ENCODE data around the gene FAM43B.
"Not testable (repeated sequence)": the region's sequence is repeated elsewhere in the genome, so short reads cannot be mapped to it uniquely, and the experiment has no call there.

Gene FAM43B

GRCh38 chr1:20551945-20552727, at the start of gene FAM43B:
FAM43B (plus strand) TSS chr1:20552573; CDS start chr1:20552974, 401 bp downstream.
- H3K9ac ChIP-seq (ENCODE audit: insufficient read length, low read depth) = peak within 1 kb of the TSS; percentile 82
- peaks cover 30% of the 10 kb centered on the region for H3K27me3 ChIP-seq (ENCODE audit: insufficient read depth, insufficient read length)
- no peaks in the 10 kb centered on the region for H3K9me3 ChIP-seq (ENCODE audit: insufficient read depth, low read length)
- no peak for DNase-seq (ENCODE audit: low read depth, low spot score)
- peak within 1 kb of the TSS; percentile 59 for H3K4me3 ChIP-seq (ENCODE audit: insufficient read length, low read depth)
- H3K36me3 ChIP-seq (ENCODE audit: insufficient read depth, insufficient read length, low read length) = no peaks in the 10 kb centered on the region
- no peak for TF ChIP-seq SUZ12 (IDR thresholded peaks at IDR 0.05; ENCODE audit: extremely low read depth, insufficient read depth, insufficient read length)
- no peak for TF ChIP-seq ZNF274 (IDR thresholded peaks at IDR 0.05; ENCODE audit: low read depth, low read length)
- TF ChIP-seq YY1 (IDR thresholded peaks at IDR 0.05; ENCODE audit: insufficient read depth, insufficient read length) = no peak
- H3K4me1 ChIP-seq (ENCODE audit: insufficient read depth, insufficient read length) = peaks cover 3% of the 10 kb centered on the region

GRCh38 chr1:20505488-20505887, 46.9 kb upstream of the FAM43B start:
- Histone ChIP-seq H3K9ac (ENCODE audit: insufficient read length, low read depth) (no peak overlapping the region), H3K4me1 (ENCODE audit: insufficient read depth, insufficient read length) (no peaks in the 10 kb centered on the region), H3K36me3 (ENCODE audit: insufficient read depth, insufficient read length, low read length) (peaks cover 37% of the 10 kb centered on the region), H3K4me3 (ENCODE audit: insufficient read length, low read depth) (no peak overlapping the region), H3K27me3 (ENCODE audit: insufficient read depth, insufficient read length) (no peaks in the 10 kb centered on the region), H3K9me3 (ENCODE audit: insufficient read depth, low read length) (no peaks in the 10 kb centered on the region)
- DNase-seq (ENCODE audit: low read depth, low spot score) = no peak
- TF ChIP-seq ZNF274 (IDR thresholded peaks at IDR 0.05; ENCODE audit: low read depth, low read length) = no peak
- no peak for TF ChIP-seq YY1 (IDR thresholded peaks at IDR 0.05; ENCODE audit: insufficient read depth, insufficient read length)
- TF ChIP-seq SUZ12 (IDR thresholded peaks at IDR 0.05; ENCODE audit: extremely low read depth, insufficient read depth, insufficient read length) = no peak

GRCh38 chr1:20507248-20507563, 45.2 kb upstream of the FAM43B start:
- H3K4me3 ChIP-seq (ENCODE audit: insufficient read length, low read depth) = peak overlapping the region; percentile 92
- no peak for DNase-seq (ENCODE audit: low read depth, low spot score)
- peak overlapping the region; percentile 94 for H3K9ac ChIP-seq (ENCODE audit: insufficient read length, low read depth)

GRCh38 chr1:20507564-20508410, 44.6 kb upstream of the FAM43B start, which contains the start of gene MUL1:
MUL1 (minus strand) TSS chr1:20508151; CDS start chr1:20508024, 127 bp downstream.
- Histone ChIP-seq H3K9ac (ENCODE audit: insufficient read length, low read depth) (peak within 1 kb of the TSS; percentile 94), H3K9me3 (ENCODE audit: insufficient read depth, low read length) (no peaks in the 10 kb centered on the region), H3K36me3 (ENCODE audit: insufficient read depth, insufficient read length, low read length) (peaks cover 14% of the 10 kb centered on the region), H3K4me1 (ENCODE audit: insufficient read depth, insufficient read length) (no peaks in the 10 kb centered on the region), H3K27me3 (ENCODE audit: insufficient read depth, insufficient read length) (no peaks in the 10 kb centered on the region), H3K4me3 (ENCODE audit: insufficient read length, low read depth) (peak within 1 kb of the TSS; percentile 92)
- TF ChIP-seq ZNF274 (IDR thresholded peaks at IDR 0.05; ENCODE audit: low read depth, low read length) = no peak
- TF ChIP-seq YY1 (IDR thresholded peaks at IDR 0.05; ENCODE audit: insufficient read depth, insufficient read length) = no peak
- TF ChIP-seq SUZ12 (IDR thresholded peaks at IDR 0.05; ENCODE audit: extremely low read depth, insufficient read depth, insufficient read length) = no peak
- peak; percentile 85 for DNase-seq (ENCODE audit: low read depth, low spot score)

More at GRCh38 chr1:20507248-20507563, 45.2 kb upstream of the FAM43B start:
- Histone ChIP-seq H3K4me1 (ENCODE audit: insufficient read depth, insufficient read length) (no peaks in the 10 kb centered on the region), H3K36me3 (ENCODE audit: insufficient read depth, insufficient read length, low read length) (peaks cover 19% of the 10 kb centered on the region), H3K27me3 (ENCODE audit: insufficient read depth, insufficient read length) (no peaks in the 10 kb centered on the region), H3K9me3 (ENCODE audit: insufficient read depth, low read length) (no peaks in the 10 kb centered on the region)
- no peak for TF ChIP-seq YY1 (IDR thresholded peaks at IDR 0.05; ENCODE audit: insufficient read depth, insufficient read length)
- no peak for TF ChIP-seq SUZ12 (IDR thresholded peaks at IDR 0.05; ENCODE audit: extremely low read depth, insufficient read depth, insufficient read length)
- TF ChIP-seq ZNF274 (IDR thresholded peaks at IDR 0.05; ENCODE audit: low read depth, low read length) = no peak

GRCh38 chr1:20508411-20508771, 44.0 kb upstream of the FAM43B start:
- DNase-seq (ENCODE audit: low read depth, low spot score) = no peak
- Histone ChIP-seq H3K36me3 (ENCODE audit: insufficient read depth, insufficient read length, low read length) (peaks cover 9% of the 10 kb centered on the region), H3K9ac (ENCODE audit: insufficient read length, low read depth) (peak overlapping the region; percentile 72), H3K4me3 (ENCODE audit: insufficient read length, low read depth) (peak overlapping the region; percentile 92), H3K4me1 (ENCODE audit: insufficient read depth, insufficient read length) (no peaks in the 10 kb centered on the region), H3K27me3 (ENCODE audit: insufficient read depth, insufficient read length) (no peaks in the 10 kb centered on the region), H3K9me3 (ENCODE audit: insufficient read depth, low read length) (no peaks in the 10 kb centered on the region)
- no peak for TF ChIP-seq ZNF274 (IDR thresholded peaks at IDR 0.05; ENCODE audit: low read depth, low read length)
- no peak for TF ChIP-seq YY1 (IDR thresholded peaks at IDR 0.05; ENCODE audit: insufficient read depth, insufficient read length)
- no peak for TF ChIP-seq SUZ12 (IDR thresholded peaks at IDR 0.05; ENCODE audit: extremely low read depth, insufficient read depth, insufficient read length)

- no peaks in the 10 kb centered on the region for H3K9me3 ChIP-seq (ENCODE audit: insufficient read depth, low read length)
- TF ChIP-seq YY1 (IDR thresholded peaks at IDR 0.05; ENCODE audit: insufficient read depth, insufficient read length) (no peak), SUZ12 (IDR thresholded peaks at IDR 0.05; ENCODE audit: extremely low read depth, insufficient read depth, insufficient read length) (no peak), ZNF274 (IDR thresholded peaks at IDR 0.05; ENCODE audit: low read depth, low read length) (no peak)
Measured at GRCh38 chr1:20511518-20512428, 40.6 kb upstream of the FAM43B start.

GRCh38 chr1:20519609-20520262, 32.6 kb upstream of the FAM43B start:
- H3K9me3 ChIP-seq (ENCODE audit: insufficient read depth, low read length); H3K36me3 ChIP-seq (ENCODE audit: insufficient read depth, insufficient read length, low read length); H3K27me3 ChIP-seq (ENCODE audit: insufficient read depth, insufficient read length); H3K9ac ChIP-seq (ENCODE audit: insufficient read length, low read depth); H3K4me3 ChIP-seq (ENCODE audit: insufficient read length, low read depth); DNase-seq (ENCODE audit: low read depth, low spot score); H3K4me1 ChIP-seq (ENCODE audit: insufficient read depth, insufficient read length): not testable (repeated sequence)

More at GRCh38 chr1:20511518-20512428, 40.6 kb upstream of the FAM43B start:
- DNase-seq (ENCODE audit: low read depth, low spot score) = no peak
- Histone ChIP-seq H3K4me3 (ENCODE audit: insufficient read length, low read depth) (no peak overlapping the region), H3K9ac (ENCODE audit: insufficient read length, low read depth) (no peak overlapping the region), H3K36me3 (ENCODE audit: insufficient read depth, insufficient read length, low read length) (no peaks in the 10 kb centered on the region), H3K4me1 (ENCODE audit: insufficient read depth, insufficient read length) (no peaks in the 10 kb centered on the region), H3K27me3 (ENCODE audit: insufficient read depth, insufficient read length) (no peaks in the 10 kb centered on the region)

Measured in NT2/D1 (cell line).